ENCODE results near the gene RNF41. TPM values are rescaled to one million over a fixed set of nuclear protein-coding genes. Genes with fewer than 3 reads are reported as not detected.

The RNF41 gene
- total RNA-seq, 1 experiment from 2014 or later: 57.4 TPM

DNA sequence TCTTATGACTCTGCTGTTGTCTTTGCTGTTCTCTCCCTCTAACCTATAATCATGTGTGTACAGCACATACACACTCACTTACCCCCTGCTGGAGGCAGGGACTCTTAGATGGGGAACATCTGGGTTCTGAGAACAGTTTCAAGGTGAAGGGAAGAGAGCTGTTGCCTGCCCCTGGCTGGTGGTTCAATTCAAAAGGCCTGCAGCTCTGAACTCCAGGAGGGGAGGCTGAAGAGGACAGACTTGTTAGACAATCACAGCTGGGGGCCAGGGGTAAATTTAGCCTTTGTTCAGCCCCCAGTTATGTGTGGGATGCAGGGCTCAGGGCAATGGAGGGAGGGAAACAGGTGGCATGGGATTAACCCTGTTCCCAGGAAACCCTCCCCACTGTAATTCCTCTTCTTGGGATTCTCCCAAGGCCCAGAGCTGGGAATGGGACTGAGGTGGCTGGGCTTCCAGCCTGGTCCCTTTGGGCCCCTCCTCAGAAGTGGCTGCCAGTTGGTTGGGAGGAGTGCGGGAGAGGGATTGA is 67.4 kb downstream of the RNF41 start (continued):
- TF ChIP-seq, protein P1, sequence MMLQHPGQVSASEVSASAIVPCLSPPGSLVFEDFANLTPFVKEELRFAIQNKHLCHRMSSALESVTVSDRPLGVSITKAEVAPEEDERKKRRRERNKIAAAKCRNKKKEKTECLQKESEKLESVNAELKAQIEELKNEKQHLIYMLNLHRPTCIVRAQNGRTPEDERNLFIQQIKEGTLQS (CRISPR knock-in tag; conservative IDR thresholded peaks at IDR 0.05): no peak
- TF ChIP-seq, protein P2, sequence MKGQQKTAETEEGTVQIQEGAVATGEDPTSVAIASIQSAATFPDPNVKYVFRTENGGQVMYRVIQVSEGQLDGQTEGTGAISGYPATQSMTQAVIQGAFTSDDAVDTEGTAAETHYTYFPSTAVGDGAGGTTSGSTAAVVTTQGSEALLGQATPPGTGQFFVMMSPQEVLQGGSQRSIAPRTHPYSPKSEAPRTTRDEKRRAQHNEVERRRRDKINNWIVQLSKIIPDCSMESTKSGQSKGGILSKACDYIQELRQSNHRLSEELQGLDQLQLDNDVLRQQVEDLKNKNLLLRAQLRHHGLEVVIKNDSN (CRISPR knock-in tag; IDR thresholded peaks at IDR 0.05): no peak
- TF ChIP-seq SOX15 (CRISPR knock-in tag; IDR thresholded peaks at IDR 0.05) (no peak), GTF2I (CRISPR knock-in tag; conservative IDR thresholded peaks at IDR 0.05) (no peak), ZNF121 (CRISPR knock-in tag; IDR thresholded peaks at IDR 0.05) (no peak), ZBTB21 (CRISPR knock-in tag; IDR thresholded peaks at IDR 0.05; ENCODE audit: borderline replicate concordance) (no peak)

DNA sequence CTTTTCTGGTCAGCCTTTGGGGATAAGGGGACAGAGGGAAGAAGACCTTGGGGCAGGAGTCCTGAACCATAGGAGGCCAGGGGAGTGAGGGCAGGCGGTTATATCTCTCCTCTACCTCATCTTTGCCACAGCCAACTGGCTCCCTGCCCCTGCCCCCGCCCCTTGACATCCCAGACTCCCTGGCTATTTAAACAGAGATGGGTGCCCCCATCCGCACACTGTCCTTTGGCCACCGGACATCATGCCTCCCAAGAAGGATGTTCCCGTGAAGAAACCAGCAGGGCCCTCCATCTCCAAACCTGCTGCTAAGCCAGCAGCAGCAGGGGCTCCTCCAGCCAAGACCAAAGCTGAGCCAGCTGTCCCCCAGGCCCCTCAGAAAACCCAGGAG is 68.0 kb downstream of the RNF41 start:
- TF ChIP-seq NR1H2 (CRISPR knock-in tag; IDR thresholded peaks at IDR 0.05) (no peak), FOXP4 (CRISPR knock-in tag; IDR thresholded peaks at IDR 0.05) (no peak), RELA (CRISPR knock-in tag; IDR thresholded peaks at IDR 0.05; ENCODE audit: borderline replicate concordance) (no peak), PRRX2 (CRISPR knock-in tag; IDR thresholded peaks at IDR 0.05) (no peak), MAX (CRISPR knock-in tag; IDR thresholded peaks at IDR 0.05) (no peak), FOXP1 (CRISPR knock-in tag; IDR thresholded peaks at IDR 0.05; ENCODE audit: borderline replicate concordance) (no peak), ELF4 (CRISPR knock-in tag; IDR thresholded peaks at IDR 0.05; ENCODE audit: low read depth) (no peak), EMX1 (CRISPR knock-in tag; IDR thresholded peaks at IDR 0.05) (no peak), NR3C1 (CRISPR knock-in tag; conservative IDR thresholded peaks at IDR 0.05; ENCODE audit: low read depth) (no peak), SMAD3 (CRISPR knock-in tag; IDR thresholded peaks at IDR 0.05; ENCODE audit: borderline replicate concordance) (no peak), USF2 (CRISPR knock-in tag; IDR thresholded peaks at IDR 0.05) (no peak), CTCF (IDR thresholded peaks at IDR 0.05) (no peak), ETV6 (CRISPR knock-in tag; IDR thresholded peaks at IDR 0.05) (no peak), JUN (CRISPR knock-in tag; IDR thresholded peaks at IDR 0.05) (no peak), ZNF232 (CRISPR knock-in tag; IDR thresholded peaks at IDR 0.05) (no peak), CBFB (CRISPR knock-in tag; IDR thresholded peaks at IDR 0.05; ENCODE audit: low read depth) (no peak)
- TF ChIP-seq, protein P3, sequence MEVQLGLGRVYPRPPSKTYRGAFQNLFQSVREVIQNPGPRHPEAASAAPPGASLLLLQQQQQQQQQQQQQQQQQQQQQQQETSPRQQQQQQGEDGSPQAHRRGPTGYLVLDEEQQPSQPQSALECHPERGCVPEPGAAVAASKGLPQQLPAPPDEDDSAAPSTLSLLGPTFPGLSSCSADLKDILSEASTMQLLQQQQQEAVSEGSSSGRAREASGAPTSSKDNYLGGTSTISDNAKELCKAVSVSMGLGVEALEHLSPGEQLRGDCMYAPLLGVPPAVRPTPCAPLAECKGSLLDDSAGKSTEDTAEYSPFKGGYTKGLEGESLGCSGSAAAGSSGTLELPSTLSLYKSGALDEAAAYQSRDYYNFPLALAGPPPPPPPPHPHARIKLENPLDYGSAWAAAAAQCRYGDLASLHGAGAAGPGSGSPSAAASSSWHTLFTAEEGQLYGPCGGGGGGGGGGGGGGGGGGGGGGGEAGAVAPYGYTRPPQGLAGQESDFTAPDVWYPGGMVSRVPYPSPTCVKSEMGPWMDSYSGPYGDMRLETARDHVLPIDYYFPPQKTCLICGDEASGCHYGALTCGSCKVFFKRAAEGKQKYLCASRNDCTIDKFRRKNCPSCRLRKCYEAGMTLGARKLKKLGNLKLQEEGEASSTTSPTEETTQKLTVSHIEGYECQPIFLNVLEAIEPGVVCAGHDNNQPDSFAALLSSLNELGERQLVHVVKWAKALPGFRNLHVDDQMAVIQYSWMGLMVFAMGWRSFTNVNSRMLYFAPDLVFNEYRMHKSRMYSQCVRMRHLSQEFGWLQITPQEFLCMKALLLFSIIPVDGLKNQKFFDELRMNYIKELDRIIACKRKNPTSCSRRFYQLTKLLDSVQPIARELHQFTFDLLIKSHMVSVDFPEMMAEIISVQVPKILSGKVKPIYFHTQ (CRISPR knock-in tag; IDR thresholded peaks at IDR 0.05): no peak
- TF ChIP-seq, protein P1 (CRISPR knock-in tag; conservative IDR thresholded peaks at IDR 0.05): no peak
- TF ChIP-seq, protein P4, sequence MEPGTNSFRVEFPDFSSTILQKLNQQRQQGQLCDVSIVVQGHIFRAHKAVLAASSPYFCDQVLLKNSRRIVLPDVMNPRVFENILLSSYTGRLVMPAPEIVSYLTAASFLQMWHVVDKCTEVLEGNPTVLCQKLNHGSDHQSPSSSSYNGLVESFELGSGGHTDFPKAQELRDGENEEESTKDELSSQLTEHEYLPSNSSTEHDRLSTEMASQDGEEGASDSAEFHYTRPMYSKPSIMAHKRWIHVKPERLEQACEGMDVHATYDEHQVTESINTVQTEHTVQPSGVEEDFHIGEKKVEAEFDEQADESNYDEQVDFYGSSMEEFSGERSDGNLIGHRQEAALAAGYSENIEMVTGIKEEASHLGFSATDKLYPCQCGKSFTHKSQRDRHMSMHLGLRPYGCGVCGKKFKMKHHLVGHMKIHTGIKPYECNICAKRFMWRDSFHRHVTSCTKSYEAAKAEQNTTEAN (CRISPR knock-in tag; IDR thresholded peaks at IDR 0.05): no peak
- no peak overlapping the region for H3K27ac Mint-ChIP-seq
- peaks cover 20% of the 10 kb centered on the region for H3K4me1 Mint-ChIP-seq
- H3K27me3 Mint-ChIP-seq (ENCODE audit: low read depth): no peaks in the 10 kb centered on the region
- ChIA-PET CTCF (interaction anchor here (0.5 to 1.3 kb wide), 4 partner anchors 18 to 36 kb away, joined by 3 read pairs; partner anchors contain the start of genes ESYT1 and SMARCC2), POLR2A (interaction anchor here (0.5 kb wide), 1 partner anchor 69 kb away, joined by 3 read pairs; no protein-coding TSS in a partner anchor)
- H3K4me3 Mint-ChIP-seq: peak overlapping the region; percentile 93
- DNase-seq (ENCODE audit: low spot score): no peak
- H3K36me3 Mint-ChIP-seq: peaks cover 17% of the 10 kb centered on the region
- no peaks in the 10 kb centered on the region for H3K9me3 Mint-ChIP-seq
- ATAC-seq: no peak

Measured in WTC11 (cell line).